ENCODE measurements around the gene DVL2.

DNA sequence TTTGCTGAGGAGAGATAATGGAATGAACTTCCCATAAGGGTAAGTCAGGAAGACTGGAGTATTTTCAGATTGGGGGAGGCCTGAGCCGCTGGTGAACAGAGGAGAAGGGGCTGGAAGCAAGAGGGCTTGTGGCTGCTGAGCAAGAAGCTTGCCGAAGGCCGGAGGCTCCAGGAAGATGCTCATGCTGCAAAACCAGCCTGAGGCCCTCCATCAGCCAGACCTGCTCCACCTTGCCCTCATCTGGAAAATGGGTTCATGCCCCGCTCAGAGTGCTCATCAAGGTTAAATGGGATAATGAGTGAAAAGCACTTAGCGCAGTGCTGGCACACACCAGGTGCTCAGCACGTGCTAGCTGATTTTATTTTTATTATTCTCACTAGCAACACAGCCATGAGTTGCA lies 49.7 kb downstream of the DVL2 start:
- TF ChIP-seq, protein P1, sequence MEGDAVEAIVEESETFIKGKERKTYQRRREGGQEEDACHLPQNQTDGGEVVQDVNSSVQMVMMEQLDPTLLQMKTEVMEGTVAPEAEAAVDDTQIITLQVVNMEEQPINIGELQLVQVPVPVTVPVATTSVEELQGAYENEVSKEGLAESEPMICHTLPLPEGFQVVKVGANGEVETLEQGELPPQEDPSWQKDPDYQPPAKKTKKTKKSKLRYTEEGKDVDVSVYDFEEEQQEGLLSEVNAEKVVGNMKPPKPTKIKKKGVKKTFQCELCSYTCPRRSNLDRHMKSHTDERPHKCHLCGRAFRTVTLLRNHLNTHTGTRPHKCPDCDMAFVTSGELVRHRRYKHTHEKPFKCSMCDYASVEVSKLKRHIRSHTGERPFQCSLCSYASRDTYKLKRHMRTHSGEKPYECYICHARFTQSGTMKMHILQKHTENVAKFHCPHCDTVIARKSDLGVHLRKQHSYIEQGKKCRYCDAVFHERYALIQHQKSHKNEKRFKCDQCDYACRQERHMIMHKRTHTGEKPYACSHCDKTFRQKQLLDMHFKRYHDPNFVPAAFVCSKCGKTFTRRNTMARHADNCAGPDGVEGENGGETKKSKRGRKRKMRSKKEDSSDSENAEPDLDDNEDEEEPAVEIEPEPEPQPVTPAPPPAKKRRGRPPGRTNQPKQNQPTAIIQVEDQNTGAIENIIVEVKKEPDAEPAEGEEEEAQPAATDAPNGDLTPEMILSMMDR (IDR thresholded peaks at IDR 0.05; ENCODE audit: low read depth, low read length, poor library complexity, severe bottlenecking): no peak
- no peak for TF ChIP-seq EZH2phosphoT487 (IDR thresholded peaks at IDR 0.05; ENCODE audit: borderline replicate concordance, low read length)
